A172 (cell line): Measurements from ENCODE around the gene PUM2. TPM values are rescaled to one million over a fixed set of nuclear protein-coding genes. Genes with fewer than 3 reads are reported as not detected.

ENCODE experiments used
- DNase-seq: peaks from one replicate; pipeline ENCODE4 v3.0.0-alpha.2; 2015; ENCODE audit warnings: low spot score
- total RNA-seq: library from RNA; depleted of rRNA; stranded (reverse); fragments of >200 nt; shearing (Covaris generic); gene quantifications from 2 replicates; pipeline ENCODE4 v1.2.3, GENCODE V29; 2014

PUM2 gene
- total RNA-seq, 1 experiment from 2014 or later: 19.4 TPM

DNA sequence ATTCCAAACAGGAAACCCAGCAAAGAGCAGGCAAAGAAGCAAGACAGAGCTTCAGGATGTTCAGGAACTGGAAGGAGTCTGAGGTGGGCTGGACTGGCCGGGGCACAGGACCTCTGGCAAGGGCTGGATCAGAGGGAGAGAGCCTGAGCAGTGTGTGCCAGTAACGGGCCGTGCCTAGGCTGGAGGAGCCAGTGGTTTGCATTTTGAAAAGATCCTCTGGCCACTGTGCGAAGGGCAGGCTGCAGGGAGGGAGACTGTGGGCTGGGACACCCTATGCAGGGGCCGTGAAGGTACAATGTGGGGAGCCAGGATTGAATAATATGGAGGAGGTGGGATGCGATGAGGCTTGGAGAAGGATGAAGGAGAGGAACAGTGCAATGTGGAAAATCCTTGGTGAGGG is 119.5 kb downstream of the PUM2 start:
- DNase-seq: no peak

- DNase-seq: no peak
Measured at GRCh38 chr2:20230114-20230425, 120.6 kb downstream of the PUM2 start.

- DNase-seq: no peak
Measured at GRCh38 chr2:20229322-20230113, 121.1 kb downstream of the PUM2 start.

GRCh38 chr2:20227894-20228505 is 122.6 kb downstream of the PUM2 start:
- no peak for DNase-seq

GRCh38 chr2:20226152-20226545 is 124.5 kb downstream of the PUM2 start:
- DNase-seq: no peak

GRCh38 chr2:20225294-20226151 is 125.1 kb downstream of the PUM2 start:
- peak; percentile 68 for DNase-seq

GRCh38 chr2:20224716-20225293 is 125.8 kb downstream of the PUM2 start, which contains the start of gene SDC1:
SDC1 (minus strand) TSS chr2:20225130; CDS start chr2:20224867, 263 bp downstream.
- peak; percentile 68 for DNase-seq

DNA sequence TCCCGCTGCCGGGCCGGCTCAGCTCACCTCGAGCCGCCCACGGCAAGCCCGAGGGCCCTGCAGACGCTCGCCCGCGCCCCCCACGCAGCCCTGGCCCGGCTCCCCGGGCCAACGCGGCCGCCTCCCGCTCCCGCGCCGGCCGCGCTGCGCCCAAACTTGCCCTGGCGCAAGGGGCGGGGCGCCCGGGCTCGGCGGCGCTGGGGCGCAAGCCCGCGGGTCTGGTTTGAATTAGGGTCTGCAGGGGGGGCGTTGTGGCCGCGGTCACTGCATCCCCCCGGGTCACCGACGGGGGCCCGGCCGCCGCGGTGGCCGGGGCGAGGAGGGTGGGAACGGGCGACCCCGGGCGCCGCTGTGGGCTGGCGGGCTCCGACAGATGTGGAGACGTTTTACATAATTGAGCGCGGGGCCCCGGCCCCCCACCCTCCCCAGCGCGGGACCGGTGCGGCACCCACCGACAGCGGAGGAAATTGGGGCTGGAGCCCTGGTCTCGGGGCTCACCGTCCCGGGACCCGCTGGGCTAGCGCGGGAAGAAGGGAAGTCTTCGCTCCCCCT is 126.4 kb downstream of the PUM2 start:
- no peak for DNase-seq

- peak; percentile 59 for DNase-seq
Measured at GRCh38 chr2:20223407-20224163, 127.1 kb downstream of the PUM2 start.

- DNase-seq: no peak
Measured at GRCh38 chr2:20222769-20223406, 127.8 kb downstream of the PUM2 start.

GRCh38 chr2:20222014-20222768 is 128.5 kb downstream of the PUM2 start:
- no peak for DNase-seq

- peak; percentile 50 for DNase-seq
Measured at GRCh38 chr2:20221555-20221973, 129.1 kb downstream of the PUM2 start.

DNA sequence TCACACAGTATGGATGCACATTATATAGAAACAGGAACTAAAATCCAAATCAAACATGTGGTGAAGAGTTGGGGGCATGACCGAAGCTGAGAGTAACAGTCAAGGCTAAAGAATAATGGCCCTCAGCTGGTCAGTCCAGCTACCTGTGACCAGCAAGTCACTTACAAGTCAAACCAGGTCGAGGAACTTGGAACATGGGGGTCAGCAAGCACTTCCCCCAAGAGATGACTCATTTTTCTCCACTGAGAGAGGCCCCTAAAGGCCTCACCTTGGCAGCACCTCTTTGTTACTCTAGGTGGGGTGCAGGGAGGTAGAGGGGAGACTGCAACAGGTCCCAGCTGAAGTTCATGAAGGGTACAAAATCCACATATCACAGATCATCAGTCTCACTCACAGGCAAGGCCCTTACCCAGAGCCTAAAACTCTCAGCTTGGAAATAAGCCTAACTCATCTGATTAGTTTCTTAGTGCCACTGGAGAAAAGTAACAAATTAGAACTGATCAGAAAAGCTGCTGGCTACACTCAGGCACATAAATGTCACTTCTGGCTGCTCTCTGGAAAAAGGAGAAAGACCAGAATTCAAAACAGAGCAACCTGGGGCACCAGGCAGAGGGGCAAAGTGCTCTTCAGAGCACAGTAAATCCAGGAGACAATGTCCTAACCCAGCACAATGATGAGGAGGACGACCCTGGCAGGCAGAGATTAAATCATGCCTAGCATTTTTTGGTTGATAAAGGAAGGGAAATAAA is 129.7 kb downstream of the PUM2 start:
- no peak for DNase-seq

DNA sequence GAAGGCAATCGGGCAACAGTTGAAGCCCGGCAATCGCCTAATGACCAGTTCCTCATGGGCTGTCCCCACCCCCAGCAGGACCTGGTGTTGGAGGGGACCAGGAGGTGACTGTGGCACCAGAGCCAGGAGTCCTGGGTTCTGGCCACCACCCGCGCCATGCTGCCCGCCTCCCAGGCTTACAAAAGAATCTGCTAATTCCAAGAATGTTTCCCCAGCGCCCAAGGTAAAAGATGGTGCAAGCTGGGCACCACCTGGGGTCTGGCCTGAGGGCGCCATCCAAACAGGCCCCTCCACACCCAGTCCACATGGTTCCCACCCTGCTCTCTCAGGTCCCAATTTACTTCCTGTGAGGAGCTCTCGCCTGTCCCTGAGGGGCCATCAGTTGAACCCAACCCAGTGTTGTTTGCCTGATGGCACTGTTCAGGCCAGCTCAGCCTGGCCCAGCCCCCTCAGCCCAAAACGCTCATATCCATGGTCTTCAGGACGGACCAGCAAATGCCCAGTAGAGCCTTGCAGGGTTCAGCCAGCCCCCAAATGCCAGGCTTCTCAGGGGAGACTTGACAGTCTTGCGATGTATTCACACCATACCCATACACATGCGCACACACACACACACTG is 130.8 kb downstream of the PUM2 start:
- DNase-seq: no peak

GRCh38 chr2:20218331-20219320 is 132.0 kb downstream of the PUM2 start:
- no peak for DNase-seq

GRCh38 chr2:20217041-20217970 is 133.3 kb downstream of the PUM2 start:
- DNase-seq: peak; percentile 82
